ENCODE measurements around the gene PRDM13. TPM values are rescaled to one million over a fixed set of nuclear protein-coding genes. Genes with fewer than 3 reads are reported as not detected.

Gene PRDM13
- total and polyA plus RNA-seq, 2 experiments from 2014 or later = 0.08 to 0.10 TPM

DNA sequence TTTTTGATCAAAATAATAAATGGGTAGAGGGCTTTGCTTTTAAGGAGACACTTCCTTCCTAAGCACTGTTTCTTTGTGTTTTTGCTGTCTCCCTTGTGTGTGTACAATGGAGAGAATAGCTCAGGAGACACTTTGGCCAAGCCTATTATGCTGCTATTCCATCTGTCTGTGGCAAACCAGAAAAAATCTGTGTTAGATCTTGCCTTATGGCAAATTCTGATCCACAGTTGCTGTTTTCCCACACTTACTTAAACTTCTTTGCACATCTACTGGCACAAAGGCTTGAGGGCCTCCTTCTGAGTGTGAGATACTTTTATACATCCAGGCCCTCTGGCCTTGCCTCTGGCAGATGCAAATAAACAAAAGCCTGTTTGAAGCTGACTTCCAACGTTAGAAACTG, 53.6 kb downstream of the PRDM13 start:
- Mint-ChIP-seq H3K9me3 (no peaks in the 10 kb centered on the region), H3K4me1 (peaks cover 12% of the 10 kb centered on the region), H3K36me3 (ENCODE audit: low read depth) (no peaks in the 10 kb centered on the region), H3K27me3 (ENCODE audit: insufficient read depth, low read depth, poor library complexity) (peaks cover 2% of the 10 kb centered on the region), H3K27ac (no peak overlapping the region), H3K4me3 (no peak overlapping the region)
- H3K79me2 ChIP-seq (replicated peaks; ENCODE audit: insufficient read depth) = no peaks in the 10 kb centered on the region
- TF ChIP-seq EZH2 (IDR thresholded peaks at IDR 0.05; ENCODE audit: low read depth, unreplicated experiment) = no peak
- TF ChIP-seq, protein P1, sequence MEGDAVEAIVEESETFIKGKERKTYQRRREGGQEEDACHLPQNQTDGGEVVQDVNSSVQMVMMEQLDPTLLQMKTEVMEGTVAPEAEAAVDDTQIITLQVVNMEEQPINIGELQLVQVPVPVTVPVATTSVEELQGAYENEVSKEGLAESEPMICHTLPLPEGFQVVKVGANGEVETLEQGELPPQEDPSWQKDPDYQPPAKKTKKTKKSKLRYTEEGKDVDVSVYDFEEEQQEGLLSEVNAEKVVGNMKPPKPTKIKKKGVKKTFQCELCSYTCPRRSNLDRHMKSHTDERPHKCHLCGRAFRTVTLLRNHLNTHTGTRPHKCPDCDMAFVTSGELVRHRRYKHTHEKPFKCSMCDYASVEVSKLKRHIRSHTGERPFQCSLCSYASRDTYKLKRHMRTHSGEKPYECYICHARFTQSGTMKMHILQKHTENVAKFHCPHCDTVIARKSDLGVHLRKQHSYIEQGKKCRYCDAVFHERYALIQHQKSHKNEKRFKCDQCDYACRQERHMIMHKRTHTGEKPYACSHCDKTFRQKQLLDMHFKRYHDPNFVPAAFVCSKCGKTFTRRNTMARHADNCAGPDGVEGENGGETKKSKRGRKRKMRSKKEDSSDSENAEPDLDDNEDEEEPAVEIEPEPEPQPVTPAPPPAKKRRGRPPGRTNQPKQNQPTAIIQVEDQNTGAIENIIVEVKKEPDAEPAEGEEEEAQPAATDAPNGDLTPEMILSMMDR (conservative IDR thresholded peaks at IDR 0.05; ENCODE audit: low read depth in 2 of 2) = no peak
- TF ChIP-seq, protein P2, sequence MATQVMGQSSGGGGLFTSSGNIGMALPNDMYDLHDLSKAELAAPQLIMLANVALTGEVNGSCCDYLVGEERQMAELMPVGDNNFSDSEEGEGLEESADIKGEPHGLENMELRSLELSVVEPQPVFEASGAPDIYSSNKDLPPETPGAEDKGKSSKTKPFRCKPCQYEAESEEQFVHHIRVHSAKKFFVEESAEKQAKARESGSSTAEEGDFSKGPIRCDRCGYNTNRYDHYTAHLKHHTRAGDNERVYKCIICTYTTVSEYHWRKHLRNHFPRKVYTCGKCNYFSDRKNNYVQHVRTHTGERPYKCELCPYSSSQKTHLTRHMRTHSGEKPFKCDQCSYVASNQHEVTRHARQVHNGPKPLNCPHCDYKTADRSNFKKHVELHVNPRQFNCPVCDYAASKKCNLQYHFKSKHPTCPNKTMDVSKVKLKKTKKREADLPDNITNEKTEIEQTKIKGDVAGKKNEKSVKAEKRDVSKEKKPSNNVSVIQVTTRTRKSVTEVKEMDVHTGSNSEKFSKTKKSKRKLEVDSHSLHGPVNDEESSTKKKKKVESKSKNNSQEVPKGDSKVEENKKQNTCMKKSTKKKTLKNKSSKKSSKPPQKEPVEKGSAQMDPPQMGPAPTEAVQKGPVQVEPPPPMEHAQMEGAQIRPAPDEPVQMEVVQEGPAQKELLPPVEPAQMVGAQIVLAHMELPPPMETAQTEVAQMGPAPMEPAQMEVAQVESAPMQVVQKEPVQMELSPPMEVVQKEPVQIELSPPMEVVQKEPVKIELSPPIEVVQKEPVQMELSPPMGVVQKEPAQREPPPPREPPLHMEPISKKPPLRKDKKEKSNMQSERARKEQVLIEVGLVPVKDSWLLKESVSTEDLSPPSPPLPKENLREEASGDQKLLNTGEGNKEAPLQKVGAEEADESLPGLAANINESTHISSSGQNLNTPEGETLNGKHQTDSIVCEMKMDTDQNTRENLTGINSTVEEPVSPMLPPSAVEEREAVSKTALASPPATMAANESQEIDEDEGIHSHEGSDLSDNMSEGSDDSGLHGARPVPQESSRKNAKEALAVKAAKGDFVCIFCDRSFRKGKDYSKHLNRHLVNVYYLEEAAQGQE (IDR thresholded peaks at IDR 0.05; ENCODE audit: unreplicated experiment) = no peak
- no peak for TF ChIP-seq ZNF331 (CRISPR knock-in tag; IDR thresholded peaks at IDR 0.05; ENCODE audit: low read depth)
- no peak overlapping the region for H3K27ac ChIP-seq (ENCODE audit: low read depth)
- no peaks in the 10 kb centered on the region; the same call in 1 of the 2 replicates for H3K9me2 ChIP-seq (ENCODE audit: insufficient read depth)
- H3K4me3 ChIP-seq = no peak overlapping the region
- peaks cover 5% of the 10 kb centered on the region for H3K4me1 ChIP-seq (ENCODE audit: insufficient read depth)
- DNase-seq (ENCODE audit: low spot score) (no peak), ATAC-seq (no peak)
- H3K36me3 ChIP-seq (ENCODE audit: insufficient read depth) = no peaks in the 10 kb centered on the region
- no peaks in the 10 kb centered on the region for H4K20me1 ChIP-seq (replicated peaks; ENCODE audit: insufficient read depth)
- no peaks in the 10 kb centered on the region for H3F3A ChIP-seq (replicated peaks; ENCODE audit: low read depth)
- H3K4me2 ChIP-seq = no peak overlapping the region
- no peaks in the 10 kb centered on the region for H3K27me3 ChIP-seq (ENCODE audit: insufficient read depth)
- no peak overlapping the region for H2AFZ ChIP-seq

DNA sequence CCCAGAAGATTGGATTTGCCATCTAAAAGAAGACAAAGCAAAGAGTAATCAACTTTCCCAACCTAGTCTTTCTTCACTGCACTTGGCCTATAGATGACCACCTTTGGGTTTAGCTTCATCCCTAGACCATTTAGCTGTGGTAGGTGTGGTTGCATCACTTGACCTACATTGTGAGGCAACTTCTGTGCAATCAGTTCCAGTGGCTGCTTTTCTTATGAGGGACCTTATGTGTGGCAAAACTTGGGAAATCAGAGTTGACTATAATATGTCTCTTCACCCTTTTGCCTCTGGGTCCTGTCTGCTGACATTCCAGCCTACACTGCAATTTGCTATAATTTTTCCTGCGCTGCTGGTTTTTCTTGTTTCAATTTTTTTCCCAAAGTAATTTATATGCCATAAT, 55.2 kb downstream of the PRDM13 start:
- Histone ChIP-seq H3K27me3 (ENCODE audit: insufficient read depth) (no peaks in the 10 kb centered on the region), H3K4me2 (no peak overlapping the region), H3K4me1 (ENCODE audit: insufficient read depth) (peaks cover 6% of the 10 kb centered on the region), H3K27ac (ENCODE audit: low read depth) (no peak overlapping the region), H4K20me1 (replicated peaks; ENCODE audit: insufficient read depth) (no peaks in the 10 kb centered on the region), H3K79me2 (replicated peaks; ENCODE audit: insufficient read depth) (no peaks in the 10 kb centered on the region), H3K36me3 (ENCODE audit: insufficient read depth) (no peaks in the 10 kb centered on the region), H3F3A (replicated peaks; ENCODE audit: low read depth) (no peaks in the 10 kb centered on the region), H3K4me3 (no peak overlapping the region), H2AFZ (no peak overlapping the region), H3K9me2 (ENCODE audit: insufficient read depth) (no peaks in the 10 kb centered on the region; the same call in 1 of the 2 replicates)
- no peak overlapping the region for H3K4me3 Mint-ChIP-seq
- DNase-seq (ENCODE audit: low spot score) (no peak), ATAC-seq (no peak)
- H3K36me3 Mint-ChIP-seq (ENCODE audit: low read depth) = no peaks in the 10 kb centered on the region
- no peaks in the 10 kb centered on the region for H3K9me3 Mint-ChIP-seq
- no peak overlapping the region for H3K27ac Mint-ChIP-seq
- H3K27me3 Mint-ChIP-seq (ENCODE audit: insufficient read depth, low read depth, poor library complexity) = peaks cover 3% of the 10 kb centered on the region
- peaks cover 12% of the 10 kb centered on the region for H3K4me1 Mint-ChIP-seq
- TF ChIP-seq STAT1 (IDR thresholded peaks at IDR 0.05; ENCODE audit: unreplicated experiment) = no peak
- TF ChIP-seq POLR2AphosphoS5 (IDR thresholded peaks at IDR 0.05; ENCODE audit: low read depth) = no peak
- TF ChIP-seq, protein P2 (IDR thresholded peaks at IDR 0.05; ENCODE audit: unreplicated experiment) = no peak
- no peak for TF ChIP-seq ZNF114 (CRISPR knock-in tag; IDR thresholded peaks at IDR 0.05)
- TF ChIP-seq, protein P1 (conservative IDR thresholded peaks at IDR 0.05; ENCODE audit: low read depth in 2 of 2) = no peak
- TF ChIP-seq CREB1 (CRISPR knock-in tag; IDR thresholded peaks at IDR 0.05; ENCODE audit: low read depth) = no peak
- TF ChIP-seq EZH2phosphoT487 (IDR thresholded peaks at IDR 0.05; ENCODE audit: unreplicated experiment) = no peak
- TF ChIP-seq ZNF331 (CRISPR knock-in tag; IDR thresholded peaks at IDR 0.05; ENCODE audit: low read depth) = no peak
